GM13977 (cell line): ENCODE results near the gene POLR2F.
"Not testable (repeated sequence)": the region's sequence is repeated elsewhere in the genome, so short reads cannot be mapped to it uniquely, and the experiment has no call there.

Experiments
- DNase-seq: peaks from one replicate; pipeline ENCODE4 v3.0.0; 2012; ENCODE audit warnings: low spot score
- in situ Hi-C: fragments of 300-500 bp; cut with MboI; formaldehyde crosslinking; loops from one replicate; pipeline ENCODE4 v1.12.0; 2022; ENCODE audit warnings: low sequenced_read_pairs, low pct_unique_long_range_greater_than_20kb, mixed read lengths, inconsistent platforms; ENCODE audit not compliant: unreplicated experiment
- TF ChIP-seq, protein P1 (sequence below): IDR thresholded peaks from 2 replicates; pipeline ENCODE4 v1.5.1; 2012; ENCODE audit warnings: mild to moderate bottlenecking, control low read depth; ENCODE audit not compliant: insufficient read depth; ENCODE audit errors: extremely low read depth, missing control alignments

The POLR2F gene

DNA sequence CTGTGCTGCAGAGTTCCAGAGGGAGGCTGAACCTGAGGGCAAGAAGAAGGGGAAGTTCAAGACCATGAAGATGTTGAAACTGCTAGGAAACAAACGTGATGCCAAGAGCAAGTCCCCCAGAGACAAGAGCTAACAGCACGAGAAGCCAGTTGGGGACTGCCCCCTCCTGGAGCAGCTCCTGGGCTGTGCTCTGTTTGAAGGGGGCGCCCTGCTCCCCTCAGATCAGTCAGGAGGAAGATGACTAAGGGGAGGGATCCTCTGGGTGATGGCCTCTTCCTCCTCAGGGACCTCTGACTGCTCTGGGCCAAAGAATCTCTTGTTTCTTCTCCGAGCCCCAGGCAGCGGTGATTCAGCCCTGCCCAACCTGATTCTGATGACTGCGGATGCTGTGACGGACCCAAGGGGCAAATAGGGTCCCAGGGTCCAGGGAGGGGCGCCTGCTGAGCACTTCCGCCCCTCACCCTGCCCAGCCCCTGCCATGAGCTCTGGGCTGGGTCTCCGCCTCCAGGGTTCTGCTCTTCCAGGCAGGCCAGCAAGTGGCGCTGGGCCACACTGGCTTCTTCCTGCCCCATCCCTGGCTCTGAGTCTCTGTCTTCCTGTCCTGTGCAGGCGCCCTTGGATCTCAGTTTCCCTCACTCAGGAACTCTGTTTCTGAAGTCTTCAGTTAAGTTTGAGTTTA lies 12.7 kb upstream of the POLR2F start:
- no peak for DNase-seq

DNA sequence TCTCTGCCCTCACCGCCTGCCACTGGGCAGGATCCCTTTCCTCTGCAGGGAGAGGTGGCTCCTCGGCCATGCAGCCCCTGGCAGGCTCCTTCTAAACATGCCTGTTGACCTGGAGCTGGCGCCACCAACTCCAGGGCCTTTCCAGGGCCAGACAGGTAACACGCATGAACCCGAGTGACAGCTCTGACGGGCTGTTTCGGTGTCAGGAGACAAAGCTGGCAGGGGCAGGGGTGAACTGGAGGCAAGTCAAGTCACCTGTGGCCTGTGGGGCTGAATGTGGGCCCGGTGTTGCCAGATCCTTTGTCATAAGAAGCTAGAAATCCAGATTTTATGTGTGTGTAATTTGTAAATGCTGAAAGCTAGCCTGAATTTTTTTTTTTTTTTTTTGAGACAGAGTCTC lies 11.4 kb upstream of the POLR2F start:
- TF ChIP-seq, protein P1, sequence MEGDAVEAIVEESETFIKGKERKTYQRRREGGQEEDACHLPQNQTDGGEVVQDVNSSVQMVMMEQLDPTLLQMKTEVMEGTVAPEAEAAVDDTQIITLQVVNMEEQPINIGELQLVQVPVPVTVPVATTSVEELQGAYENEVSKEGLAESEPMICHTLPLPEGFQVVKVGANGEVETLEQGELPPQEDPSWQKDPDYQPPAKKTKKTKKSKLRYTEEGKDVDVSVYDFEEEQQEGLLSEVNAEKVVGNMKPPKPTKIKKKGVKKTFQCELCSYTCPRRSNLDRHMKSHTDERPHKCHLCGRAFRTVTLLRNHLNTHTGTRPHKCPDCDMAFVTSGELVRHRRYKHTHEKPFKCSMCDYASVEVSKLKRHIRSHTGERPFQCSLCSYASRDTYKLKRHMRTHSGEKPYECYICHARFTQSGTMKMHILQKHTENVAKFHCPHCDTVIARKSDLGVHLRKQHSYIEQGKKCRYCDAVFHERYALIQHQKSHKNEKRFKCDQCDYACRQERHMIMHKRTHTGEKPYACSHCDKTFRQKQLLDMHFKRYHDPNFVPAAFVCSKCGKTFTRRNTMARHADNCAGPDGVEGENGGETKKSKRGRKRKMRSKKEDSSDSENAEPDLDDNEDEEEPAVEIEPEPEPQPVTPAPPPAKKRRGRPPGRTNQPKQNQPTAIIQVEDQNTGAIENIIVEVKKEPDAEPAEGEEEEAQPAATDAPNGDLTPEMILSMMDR: no peak
- no peak for DNase-seq
- in situ Hi-C loops: no loop called here

More for the DNA sequence above, 12.7 kb upstream of the POLR2F start:
- in situ Hi-C loops: no loop called here
- TF ChIP-seq, protein P1: no peak

DNA sequence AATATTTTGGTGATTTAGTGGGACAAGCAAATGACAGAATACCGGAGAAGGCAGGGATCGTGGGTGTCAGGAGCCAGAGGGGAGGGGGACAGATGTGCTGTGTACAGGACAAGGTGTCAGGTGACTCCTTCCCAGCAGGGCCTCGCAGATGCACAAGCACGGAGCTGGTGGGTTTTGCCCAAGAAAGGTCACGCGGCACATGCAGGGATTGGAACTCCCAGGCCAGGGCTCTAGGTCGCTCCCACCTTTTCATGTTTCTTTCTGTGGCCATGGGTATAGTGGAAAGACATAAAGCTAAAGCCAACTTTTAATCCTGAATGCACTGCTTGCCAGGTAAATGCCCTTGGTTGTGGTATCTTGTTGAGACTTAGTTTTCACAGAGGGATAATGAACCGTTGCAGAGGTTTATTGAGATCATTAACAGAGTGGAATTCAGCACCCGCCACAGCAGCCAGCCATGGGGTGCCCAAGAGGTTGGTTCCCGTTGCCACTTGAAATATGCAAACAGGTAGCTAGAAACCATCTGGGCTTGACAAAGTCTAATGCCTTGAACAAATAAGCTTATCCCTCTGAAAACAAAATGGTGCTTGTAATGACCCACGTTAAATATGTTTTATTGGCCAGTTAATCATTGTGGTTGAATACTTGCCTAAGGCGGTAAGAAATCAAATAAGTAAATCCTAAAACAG lies 10.2 kb upstream of the POLR2F start:
- in situ Hi-C loops: no loop called here
- TF ChIP-seq, protein P1: no peak
- DNase-seq: no peak

DNA sequence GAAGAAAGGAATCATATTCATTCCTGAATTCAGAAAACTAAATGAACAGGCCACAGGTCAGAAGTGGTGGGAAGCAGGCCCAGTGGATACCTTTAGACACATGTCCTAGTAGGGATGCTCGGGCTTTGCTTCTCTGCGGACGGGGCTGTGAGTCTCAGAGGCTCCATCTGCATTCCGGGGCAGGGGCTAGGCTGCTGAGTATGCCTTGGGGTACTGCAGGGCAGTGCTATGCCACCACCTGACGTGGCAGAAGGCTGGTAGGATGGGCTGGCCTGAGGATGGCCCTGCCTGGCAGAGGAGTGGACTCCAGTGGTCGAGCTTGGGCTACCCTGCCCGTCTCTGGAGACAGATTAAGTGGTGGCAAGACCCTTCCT lies 9.7 kb upstream of the POLR2F start:
- TF ChIP-seq, protein P1: no peak
- in situ Hi-C loops: no loop called here

DNA sequence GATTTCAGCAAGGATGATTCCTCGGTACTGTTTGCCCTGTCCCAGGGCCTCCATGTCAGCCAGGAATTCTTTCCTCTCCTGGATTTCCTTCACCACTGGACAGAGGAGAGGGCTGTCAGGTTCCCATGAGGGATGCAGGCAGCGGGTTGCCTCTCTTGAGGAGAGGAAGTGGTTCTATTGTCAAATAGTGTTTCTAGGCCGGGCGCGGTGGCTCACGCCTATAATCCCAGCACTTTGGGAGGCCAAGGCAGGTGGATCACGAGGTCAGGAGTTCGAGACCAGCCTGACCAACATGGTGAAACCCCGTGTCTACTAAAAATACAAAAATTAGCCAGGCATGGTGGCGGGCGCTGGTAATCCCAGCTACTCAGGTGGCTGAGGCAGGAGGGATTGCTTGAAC lies 9.1 kb upstream of the POLR2F start:
- in situ Hi-C loops, DNase-seq: not testable (repeated sequence)

More for the DNA sequence above, 9.7 kb upstream of the POLR2F start:
- no peak for DNase-seq

DNA sequence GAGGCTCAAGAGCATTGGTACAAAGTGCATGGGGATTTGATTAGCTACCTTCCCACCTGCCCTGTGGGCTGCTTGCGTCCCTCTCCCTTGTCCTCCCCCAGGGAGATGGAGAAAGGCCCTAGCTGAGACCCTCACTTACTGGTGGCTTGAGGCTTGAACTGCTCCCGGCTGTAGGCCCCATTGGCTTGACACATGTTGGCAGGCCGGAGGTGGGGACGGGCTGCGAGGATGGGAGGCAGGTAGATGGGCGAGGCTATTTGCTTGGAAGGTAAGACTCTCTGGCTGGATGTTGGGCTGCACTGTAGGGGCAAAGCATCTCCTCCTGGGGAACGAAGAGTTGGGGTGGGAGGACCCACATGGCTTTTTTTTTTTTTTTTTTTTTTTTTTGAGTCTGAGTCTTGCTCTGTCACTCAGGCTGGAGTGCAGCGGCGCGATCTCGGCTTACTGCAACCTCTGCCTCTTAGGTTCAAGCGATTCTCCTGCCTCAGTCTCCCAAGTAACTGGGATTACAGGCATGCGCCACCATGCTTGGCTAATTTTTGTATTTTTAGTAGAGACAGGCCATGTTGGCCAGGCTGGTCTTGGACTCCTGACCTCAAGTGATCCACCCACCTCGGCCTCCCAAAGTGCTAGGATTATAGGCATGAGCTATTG lies 6.2 kb upstream of the POLR2F start:
- DNase-seq, in situ Hi-C loops: not testable (repeated sequence)

DNA sequence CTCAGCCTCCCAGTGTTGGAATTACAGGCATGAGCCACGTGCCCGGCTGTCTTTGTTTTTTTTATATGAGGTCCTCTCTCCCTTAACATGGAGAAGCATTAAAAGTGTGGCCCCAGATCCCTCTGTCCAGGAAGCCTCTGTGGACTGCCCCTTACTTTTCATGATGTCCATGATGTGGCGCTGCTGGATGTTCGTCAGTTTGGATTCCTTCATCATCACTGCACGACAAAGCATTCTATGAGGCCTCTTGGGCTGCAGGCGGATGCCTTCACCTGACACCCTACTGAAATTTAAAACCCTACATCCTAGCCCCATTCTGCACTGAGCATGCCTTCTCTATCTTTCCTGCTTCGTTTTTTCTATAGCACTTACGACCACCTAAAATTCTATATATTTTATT lies 2.2 kb upstream of the POLR2F start:
- in situ Hi-C loops: no loop called here
- no peak for DNase-seq
- TF ChIP-seq, protein P1: no peak

DNA sequence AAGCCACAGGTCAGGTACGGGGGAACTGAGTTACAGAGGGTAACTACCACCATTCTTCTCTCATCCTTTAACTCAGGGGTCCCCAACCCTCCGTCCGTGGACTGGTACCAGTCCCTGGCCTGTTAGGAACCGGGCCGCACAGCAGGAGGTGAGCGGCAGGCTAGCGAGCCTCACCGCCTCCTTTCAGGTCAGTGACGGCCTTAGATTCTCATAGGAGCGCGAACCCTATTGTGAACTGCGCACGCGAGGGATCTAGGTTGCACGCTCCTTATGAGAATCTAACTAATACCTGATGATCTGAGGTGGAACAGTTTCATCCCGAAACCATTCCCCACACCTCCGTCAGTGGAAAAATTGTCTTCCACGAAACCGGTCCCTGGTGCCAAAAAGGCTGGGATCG lies 870 bp upstream of the POLR2F start:
- DNase-seq, in situ Hi-C loops: not testable (repeated sequence)
